Keratinocyte (primary cell): ENCODE data around the gene DCDC2C. TPM values are rescaled to one million over a fixed set of nuclear protein-coding genes. Genes with fewer than 3 reads are reported as not detected.

ENCODE experiments used
- DNase-seq: peaks from one replicate; pipeline ENCODE4 v3.0.0-alpha.2; 2011; ENCODE audit warnings: low read depth, missing footprints, low spot score
- FAIRE-seq: peaks from 2 replicates; lab custom pipeline; 2011; peaks lifted over from hg19 to GRCh38; lab: Jason Lieb, UNC
- H2AFZ ChIP-seq: 2 replicates; pipeline ENCODE4 v1.6.0; 2012; ENCODE audit warnings: low read length, control low read depth, inconsistent platforms; ENCODE audit not compliant: control insufficient read depth
- H3K27ac ChIP-seq: 2 replicates; pipeline ENCODE4 v1.5.1; 2011; ENCODE audit warnings: low read length; ENCODE audit not compliant: control insufficient read depth, insufficient read depth
- H3K27me3 ChIP-seq: 3 replicates; pipeline ENCODE4 v1.6.0; 2011; ENCODE audit warnings: low read length; ENCODE audit not compliant: control insufficient read depth, insufficient read depth; ENCODE audit errors: extremely low read depth
- H3K36me3 ChIP-seq, 2 experiments: 2 replicates in 1 of 2; 3 replicates in 1 of 2; pipeline ENCODE4 v1.5.1; 2011; ENCODE audit warnings: low read length in 2 of 2, mild to moderate bottlenecking in 1 of 2; ENCODE audit not compliant: control insufficient read depth in 2 of 2, insufficient read depth in 2 of 2; ENCODE audit errors: extremely low read depth in 1 of 2
- H3K4me1 ChIP-seq: 3 replicates; pipeline ENCODE4 v1.5.1; 2011; ENCODE audit warnings: low read length; ENCODE audit not compliant: control insufficient read depth, insufficient read depth; ENCODE audit errors: extremely low read depth
- H3K4me2 ChIP-seq: 3 replicates; pipeline ENCODE4 v1.6.0; 2011; ENCODE audit warnings: low read depth, low read length; ENCODE audit not compliant: control insufficient read depth, insufficient read depth; ENCODE audit errors: extremely low read depth
- H3K4me3 ChIP-seq, 3 experiments: fragments of 200-600 bp in 1 of 3; sonication (generic) in 1 of 3; 2 replicates in 2 of 3; 3 replicates in 1 of 3; pipeline ENCODE4 v1.5.1; 2011 to 2016; ENCODE audit warnings: low read length in 3 of 3, mild to moderate bottlenecking in 3 of 3, control low read depth in 2 of 3, inconsistent platforms in 1 of 3, low read depth in 1 of 3, mixed read lengths in 1 of 3, mixed run types in 1 of 3, moderate library complexity in 1 of 3; ENCODE audit not compliant: control insufficient read depth in 2 of 3, insufficient read depth in 2 of 3; ENCODE audit errors: extremely low read depth in 1 of 3
- H3K79me2 ChIP-seq: 2 replicates; pipeline ENCODE4 v1.6.0; 2012; ENCODE audit warnings: low read length; ENCODE audit not compliant: control insufficient read depth, insufficient read depth
- H3K9ac ChIP-seq: 3 replicates; pipeline ENCODE4 v1.6.0; 2011; ENCODE audit warnings: low read length; ENCODE audit not compliant: control insufficient read depth, insufficient read depth; ENCODE audit errors: extremely low read depth
- H3K9me1 ChIP-seq: 3 replicates; pipeline ENCODE4 v1.6.0; 2011; ENCODE audit warnings: low read length; ENCODE audit not compliant: control insufficient read depth, insufficient read depth; ENCODE audit errors: extremely low read depth
- H3K9me3 ChIP-seq: 2 replicates; pipeline ENCODE4 v1.5.1; 2012; ENCODE audit warnings: low read depth, low read length; ENCODE audit not compliant: control insufficient read depth
- H4K20me1 ChIP-seq: 3 replicates; pipeline ENCODE4 v1.6.0; 2011; ENCODE audit warnings: low read length; ENCODE audit not compliant: control insufficient read depth, insufficient read depth; ENCODE audit errors: extremely low read depth
- CTCF ChIP-seq, 3 experiments: IDR thresholded peaks in 1 of 3; conservative IDR thresholded peaks in 1 of 3; optimal IDR thresholded peaks in 1 of 3; 2 replicates in 2 of 3; 3 replicates in 1 of 3; pipeline versions ENCODE3 to v1.5.1; 2011; ENCODE audit warnings: low read length in 3 of 3, mild to moderate bottlenecking in 3 of 3, moderate library complexity in 2 of 3, control low read depth in 1 of 3, inconsistent platforms in 1 of 3; ENCODE audit not compliant: insufficient read depth in 2 of 3; ENCODE audit errors: extremely low read depth in 1 of 3
- EZH2 ChIP-seq: IDR thresholded peaks from one replicate; pipeline ENCODE4 v1.6.1; 2012; ENCODE audit warnings: inconsistent platforms, mild to moderate bottlenecking, low read length, moderate library complexity
- dilution Hi-C: fragments of 300-500 bp; cut with MboI; formaldehyde crosslinking; loops from one replicate; pipeline ENCODE4 v1.7.0; 2020; ENCODE audit warnings: low sequenced_read_pairs; ENCODE audit not compliant: extremely low pct_ligation_motif_present
- polyA plus RNA-seq, 5 experiments: library from polyadenylated mRNA; depleted of rRNA in 3 of 5; stranded (reverse) in 3 of 5; stranded (forward) in 1 of 5; unstranded in 1 of 5; fragments of >200 nt; gene quantifications; 1 replicate in 1 of 5; 2 replicates in 3 of 5; 3 replicates in 1 of 5; pipeline versions ENCODE4 v1.2.1 to v1.2.3, GENCODE V29; 2011 to 2012; ENCODE audit warnings: missing spikeins in 2 of 5, low read depth in 1 of 5, low replicate concordance in 1 of 5

DCDC2C gene
- polyA plus RNA-seq, 1 donor (not counting 4 experiments of a cell fraction or from before 2014, with no cell fraction given) = not detected

- DNase-seq = no peak
- Histone ChIP-seq H3K9me3 (no peaks in the 10 kb centered on the region), H3K36me3 (no peaks in the 10 kb centered on the region), H2AFZ (no peak overlapping the region), H3K27me3 (no peaks in the 10 kb centered on the region), H3K9ac (no peak overlapping the region), H3K9me1 (no peaks in the 10 kb centered on the region), H3K4me2 (no peak overlapping the region), H3K27ac (no peak overlapping the region), H3K4me1 (no peaks in the 10 kb centered on the region), H3K4me3 (no peak overlapping the region), H4K20me1 (no peaks in the 10 kb centered on the region), H3K79me2 (no peaks in the 10 kb centered on the region)
- no peak for FAIRE-seq
- dilution Hi-C loops = no loop called here
- TF ChIP-seq CTCF (optimal IDR thresholded peaks at IDR 0.05 in 1 of 3, IDR thresholded peaks at IDR 0.05 in 1 of 3, conservative IDR thresholded peaks at IDR 0.05 in 1 of 3; ENCODE audit: extremely low read depth in 1 of 3, insufficient read depth in 2 of 3, low read length in 3 of 3) (no peak), EZH2 (no peak)
Measured at GRCh38 chr2:3769766-3770165, 66.4 kb downstream of the DCDC2C start.

- FAIRE-seq = no peak
- no peak overlapping the region for H2AFZ ChIP-seq
Measured at GRCh38 chr2:3770724-3771415, 67.5 kb downstream of the DCDC2C start.

More at GRCh38 chr2:3770724-3771415, 67.5 kb downstream of the DCDC2C start:
- no peak overlapping the region for H3K27ac ChIP-seq
- no peaks in the 10 kb centered on the region for H3K36me3 ChIP-seq
- DNase-seq = no peak
- no peaks in the 10 kb centered on the region for H3K9me3 ChIP-seq
- no peaks in the 10 kb centered on the region for H3K9me1 ChIP-seq
- no peaks in the 10 kb centered on the region for H3K27me3 ChIP-seq
- H3K4me1 ChIP-seq = no peaks in the 10 kb centered on the region
- no peaks in the 10 kb centered on the region for H4K20me1 ChIP-seq
- no peak overlapping the region for H3K9ac ChIP-seq
- H3K79me2 ChIP-seq = no peaks in the 10 kb centered on the region
- TF ChIP-seq CTCF (optimal IDR thresholded peaks at IDR 0.05 in 1 of 3, IDR thresholded peaks at IDR 0.05 in 1 of 3, conservative IDR thresholded peaks at IDR 0.05 in 1 of 3; ENCODE audit: extremely low read depth in 1 of 3, insufficient read depth in 2 of 3, low read length in 3 of 3) (no peak), EZH2 (no peak)
- H3K4me3 ChIP-seq = no peak overlapping the region
- H3K4me2 ChIP-seq = no peak overlapping the region
- dilution Hi-C loops = no loop called here
